Peyer's patch (tissue), 4 donors: Measurements from ENCODE around the gene RPAP3.

ENCODE experiments used
- CTCF ChIP-seq, 6 experiments: fragments of 450-650 bp in 4 of 6; fragments of 200-600 bp in 2 of 6; sonication (generic) in 1 of 6; IDR thresholded peaks; one replicate each; pipeline ENCODE4 v1.5.1; 2017 to 2019; ENCODE audit warnings: antibody characterized with exemption in 6 of 6, mild to moderate bottlenecking in 3 of 6, moderate library complexity in 1 of 6
- POLR2A ChIP-seq, 2 donors: fragments of 450-650 bp; IDR thresholded peaks; one replicate each; pipeline ENCODE4 v1.5.1; 2017; ENCODE audit warnings: antibody characterized with exemption in 2 of 2, mild to moderate bottlenecking in 2 of 2, moderate library complexity in 2 of 2

- TF ChIP-seq CTCF (IDR thresholded peaks at IDR 0.05) (no peak), POLR2A (IDR thresholded peaks at IDR 0.05) (no peak)
Measured at GRCh38 chr12:47744778-47745436, 39.1 kb upstream of the RPAP3 start.
